Neural progenitor cell (in vitro differentiated cells): Measurements from ENCODE around the gene AP2A1. TPM values are rescaled to one million over a fixed set of nuclear protein-coding genes. Genes with fewer than 3 reads are reported as not detected.
A peak's percentile ranks its signal among the peaks of the same experiment; 100 is the strongest.

Source experiments
- DNase-seq: peaks from one replicate; pipeline ENCODE4 v3.0.0-alpha.2; 2016; ENCODE audit warnings: low spot score
- H2AFZ ChIP-seq: fragments of 200-600 bp; sonication (generic); replicated peaks from 2 replicates; pipeline ENCODE4 v1.6.1; 2016; ENCODE audit warnings: antibody characterized with exemption
- H3F3A ChIP-seq: fragments of 200-600 bp; sonication (generic); 2 replicates; pipeline ENCODE4 v1.6.1; 2016; ENCODE audit warnings: antibody characterized with exemption, low read depth
- H3K27ac ChIP-seq: fragments of 200-600 bp; sonication (generic); 2 replicates; pipeline ENCODE4 v1.5.1; 2016; ENCODE audit warnings: mild to moderate bottlenecking
- H3K27me3 ChIP-seq: fragments of 200-600 bp; sonication (generic); 2 replicates; pipeline ENCODE4 v1.6.1; 2016; ENCODE audit warnings: mild to moderate bottlenecking, moderate library complexity
- H3K36me3 ChIP-seq: fragments of 200-600 bp; sonication (generic); 2 replicates; pipeline ENCODE4 v1.5.1; 2016
- H3K4me1 ChIP-seq: fragments of 200-600 bp; sonication (generic); 2 replicates; pipeline ENCODE4 v1.6.1; 2016; ENCODE audit warnings: mixed run types
- H3K4me2 ChIP-seq: fragments of 200-600 bp; sonication (generic); 2 replicates; pipeline ENCODE4 v1.6.1; 2016
- H3K4me3 ChIP-seq: fragments of 200-600 bp; sonication (generic); 2 replicates; pipeline ENCODE4 v1.5.1; 2016
- H3K79me2 ChIP-seq: fragments of 200-600 bp; sonication (generic); 2 replicates; pipeline ENCODE4 v1.6.1; 2016; ENCODE audit warnings: low read depth
- H3K9ac ChIP-seq: fragments of 200-600 bp; sonication (generic); 2 replicates; pipeline ENCODE4 v1.6.1; 2016
- H3K9me3 ChIP-seq: fragments of 200-600 bp; sonication (generic); 2 replicates; pipeline ENCODE4 v1.5.1; 2016; ENCODE audit warnings: low read depth
- H4K20me1 ChIP-seq: fragments of 200-600 bp; sonication (generic); 2 replicates; pipeline ENCODE4 v1.6.1; 2016; ENCODE audit warnings: low read depth
- H3K27ac Mint-ChIP-seq: 3 replicates; pipeline ENCODE4 v1.8.0; 2021; ENCODE audit warnings: mixed read lengths
- H3K27me3 Mint-ChIP-seq: 2 replicates; pipeline ENCODE4 v1.8.0; 2022; ENCODE audit warnings: low read depth, mild to moderate bottlenecking, inconsistent platforms, moderate library complexity, mixed read lengths; ENCODE audit not compliant: insufficient read depth
- H3K36me3 Mint-ChIP-seq: 3 replicates; pipeline ENCODE4 v1.8.0; 2021; ENCODE audit warnings: mixed read lengths
- H3K4me1 Mint-ChIP-seq: 3 replicates; pipeline ENCODE4 v1.8.0; 2021; ENCODE audit warnings: mixed read lengths
- H3K4me3 Mint-ChIP-seq: 3 replicates; pipeline ENCODE4 v1.8.0; 2021; ENCODE audit warnings: mild to moderate bottlenecking, moderate library complexity, mixed read lengths
- H3K9me3 Mint-ChIP-seq: 3 replicates; pipeline ENCODE4 v1.8.0; 2020; ENCODE audit warnings: mixed read lengths
- EZH2 ChIP-seq: fragments of 200-600 bp; sonication (generic); IDR thresholded peaks from 2 replicates; pipeline ENCODE4 v1.6.1; 2017; ENCODE audit warnings: antibody characterized with exemption, mild to moderate bottlenecking, moderate library complexity
- EZH2phosphoT487 ChIP-seq: fragments of 200-600 bp; sonication (generic); IDR thresholded peaks from 2 replicates; pipeline ENCODE4 v1.6.1; 2017; ENCODE audit warnings: antibody characterized with exemption
- total RNA-seq: library from RNA; depleted of rRNA; stranded (reverse); fragments of >200 nt; gene quantifications from 2 replicates; pipeline ENCODE4 v1.2.3, GENCODE V29; 2015; ENCODE audit warnings: low replicate concordance
- TF ChIP-seq, protein P1 (sequence below): fragments of 200-600 bp; sonication (generic); IDR thresholded peaks from 2 replicates; pipeline ENCODE4 v1.5.1; 2017; ENCODE audit warnings: antibody characterized with exemption, mild to moderate bottlenecking

AP2A1 gene
- total RNA-seq, 1 donor from 2014 or later = 61.6 TPM

DNA sequence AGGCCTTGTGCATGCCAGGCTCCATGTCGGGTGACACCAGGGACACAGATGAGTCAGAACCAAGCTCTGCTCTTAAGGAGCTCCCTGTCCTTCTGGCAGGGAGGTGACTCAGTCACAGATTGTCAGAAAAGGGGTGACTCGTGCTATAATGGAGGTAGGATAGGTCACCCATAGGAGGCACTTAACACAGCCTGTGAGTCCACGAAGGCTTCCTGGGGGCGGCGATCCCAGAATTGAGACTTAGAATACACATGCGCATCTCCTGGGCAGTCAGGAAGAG is 26.7 kb downstream of the AP2A1 start:
- H3K4me1 ChIP-seq = no peaks in the 10 kb centered on the region
- peak overlapping the region; percentile 44 for H3K4me3 Mint-ChIP-seq
- no peak overlapping the region for H3K4me2 ChIP-seq
- H2AFZ ChIP-seq = no peak overlapping the region
- H4K20me1 ChIP-seq = no peaks in the 10 kb centered on the region
- H3K27me3 Mint-ChIP-seq = peaks cover 3% of the 10 kb centered on the region
- peaks cover 18% of the 10 kb centered on the region for H3K36me3 Mint-ChIP-seq
- H3K79me2 ChIP-seq = no peaks in the 10 kb centered on the region
- no peak for DNase-seq
- H3K27ac Mint-ChIP-seq = no peak overlapping the region
- no peak overlapping the region for H3K27ac ChIP-seq
- no peaks in the 10 kb centered on the region for H3K27me3 ChIP-seq
- H3K36me3 ChIP-seq = no peaks in the 10 kb centered on the region
- no peaks in the 10 kb centered on the region for H3F3A ChIP-seq
- H3K4me1 Mint-ChIP-seq = peaks cover 2% of the 10 kb centered on the region
- no peak overlapping the region for H3K4me3 ChIP-seq
- TF ChIP-seq, protein P1, sequence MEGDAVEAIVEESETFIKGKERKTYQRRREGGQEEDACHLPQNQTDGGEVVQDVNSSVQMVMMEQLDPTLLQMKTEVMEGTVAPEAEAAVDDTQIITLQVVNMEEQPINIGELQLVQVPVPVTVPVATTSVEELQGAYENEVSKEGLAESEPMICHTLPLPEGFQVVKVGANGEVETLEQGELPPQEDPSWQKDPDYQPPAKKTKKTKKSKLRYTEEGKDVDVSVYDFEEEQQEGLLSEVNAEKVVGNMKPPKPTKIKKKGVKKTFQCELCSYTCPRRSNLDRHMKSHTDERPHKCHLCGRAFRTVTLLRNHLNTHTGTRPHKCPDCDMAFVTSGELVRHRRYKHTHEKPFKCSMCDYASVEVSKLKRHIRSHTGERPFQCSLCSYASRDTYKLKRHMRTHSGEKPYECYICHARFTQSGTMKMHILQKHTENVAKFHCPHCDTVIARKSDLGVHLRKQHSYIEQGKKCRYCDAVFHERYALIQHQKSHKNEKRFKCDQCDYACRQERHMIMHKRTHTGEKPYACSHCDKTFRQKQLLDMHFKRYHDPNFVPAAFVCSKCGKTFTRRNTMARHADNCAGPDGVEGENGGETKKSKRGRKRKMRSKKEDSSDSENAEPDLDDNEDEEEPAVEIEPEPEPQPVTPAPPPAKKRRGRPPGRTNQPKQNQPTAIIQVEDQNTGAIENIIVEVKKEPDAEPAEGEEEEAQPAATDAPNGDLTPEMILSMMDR = no peak
- TF ChIP-seq EZH2 = no peak
- no peak for TF ChIP-seq EZH2phosphoT487
- H3K9me3 Mint-ChIP-seq = no peaks in the 10 kb centered on the region
- no peaks in the 10 kb centered on the region for H3K9me3 ChIP-seq
- no peak overlapping the region for H3K9ac ChIP-seq

- Histone ChIP-seq H2AFZ (no peak overlapping the region), H3K9me3 (no peaks in the 10 kb centered on the region), H3F3A (no peaks in the 10 kb centered on the region), H3K27me3 (no peaks in the 10 kb centered on the region), H3K4me1 (no peaks in the 10 kb centered on the region), H3K4me3 (no peak overlapping the region), H3K79me2 (no peaks in the 10 kb centered on the region), H3K27ac (no peak overlapping the region), H3K4me2 (no peak overlapping the region), H3K36me3 (no peaks in the 10 kb centered on the region), H3K9ac (no peak overlapping the region), H4K20me1 (no peaks in the 10 kb centered on the region)
- H3K9me3 Mint-ChIP-seq = no peaks in the 10 kb centered on the region
- no peak overlapping the region for H3K4me3 Mint-ChIP-seq
- no peak for TF ChIP-seq EZH2phosphoT487
- TF ChIP-seq, protein P1 = no peak
- no peak for TF ChIP-seq EZH2
- H3K36me3 Mint-ChIP-seq = peaks cover 16% of the 10 kb centered on the region
- peaks cover 3% of the 10 kb centered on the region for H3K27me3 Mint-ChIP-seq
- no peak for DNase-seq
- H3K27ac Mint-ChIP-seq = no peak overlapping the region
- no peaks in the 10 kb centered on the region for H3K4me1 Mint-ChIP-seq
These were observed 28.8 kb downstream of the AP2A1 start for GRCh38 chr19:49795615-49796014.

DNA sequence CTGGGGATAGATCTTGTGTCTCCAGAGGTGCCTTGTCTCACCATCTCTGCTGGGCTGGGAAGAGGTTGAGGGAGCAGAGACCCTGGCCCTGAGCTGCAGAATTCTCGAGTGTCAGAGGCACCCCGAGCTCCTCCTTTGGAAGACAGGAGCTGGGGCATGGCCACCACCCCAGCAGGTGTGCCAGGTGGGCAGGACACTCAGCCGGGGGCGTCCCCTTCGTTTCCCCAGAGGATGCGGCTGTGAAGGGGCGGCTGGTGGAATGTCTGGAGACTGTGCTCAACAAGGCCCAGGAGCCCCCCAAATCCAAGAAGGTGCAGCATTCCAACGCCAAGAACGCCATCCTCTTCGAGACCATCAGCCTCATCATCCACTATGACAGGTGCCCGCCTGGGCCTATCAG is 31.8 kb downstream of the AP2A1 start:
- Histone ChIP-seq H3K79me2 (no peaks in the 10 kb centered on the region), H3F3A (no peaks in the 10 kb centered on the region), H4K20me1 (no peaks in the 10 kb centered on the region), H3K4me2 (no peak overlapping the region), H3K36me3 (no peaks in the 10 kb centered on the region), H3K4me3 (no peak overlapping the region), H3K4me1 (peaks cover 10% of the 10 kb centered on the region), H2AFZ (no peak overlapping the region), H3K9ac (no peak overlapping the region), H3K27ac (no peak overlapping the region), H3K9me3 (no peaks in the 10 kb centered on the region), H3K27me3 (no peaks in the 10 kb centered on the region)
- Mint-ChIP-seq H3K36me3 (peaks cover 18% of the 10 kb centered on the region), H3K9me3 (no peaks in the 10 kb centered on the region), H3K4me3 (no peak overlapping the region), H3K27me3 (peaks cover 8% of the 10 kb centered on the region), H3K27ac (no peak overlapping the region), H3K4me1 (peaks cover 8% of the 10 kb centered on the region)
- no peak for DNase-seq
- TF ChIP-seq EZH2phosphoT487 = no peak
- TF ChIP-seq, protein P1 = no peak
- no peak for TF ChIP-seq EZH2
